ENCODE measurements around the gene EPHB6. TPM values are rescaled to one million over a fixed set of nuclear protein-coding genes. Genes with fewer than 3 reads are reported as not detected.

Gene EPHB6
- total RNA-seq, 2 experiments from 2014 or later: 28.6 to 29.1 TPM

GRCh38 chr7:142887282-142888015 lies 32.6 kb downstream of the EPHB6 start:
- ChIA-PET POLR2A (no interaction called here), CTCF (interaction anchor here (1.0 kb wide), 2 partner anchors 15 to 255 kb away, joined by 3 read pairs; no protein-coding TSS in a partner anchor)
- no peaks in the 10 kb centered on the region for H3K4me1 Mint-ChIP-seq
- no peak for DNase-seq
- H3K27me3 Mint-ChIP-seq: peaks cover 2% of the 10 kb centered on the region
- H3K9me3 Mint-ChIP-seq: no peaks in the 10 kb centered on the region
- no peak overlapping the region for H3K27ac Mint-ChIP-seq
- H3K36me3 Mint-ChIP-seq (ENCODE audit: low read depth): no peaks in the 10 kb centered on the region
- no peak overlapping the region for H3K4me3 Mint-ChIP-seq

GRCh38 chr7:142889816-142890215 lies 34.9 kb downstream of the EPHB6 start:
- no peak overlapping the region for H3K4me3 Mint-ChIP-seq
- H3K36me3 Mint-ChIP-seq (ENCODE audit: low read depth): no peaks in the 10 kb centered on the region
- no peak overlapping the region for H3K27ac Mint-ChIP-seq
- POLR2A ChIA-PET: no interaction called here
- no peaks in the 10 kb centered on the region for H3K27me3 Mint-ChIP-seq
- H3K9me3 Mint-ChIP-seq: no peaks in the 10 kb centered on the region
- DNase-seq: no peak
- peaks cover 2% of the 10 kb centered on the region for H3K4me1 Mint-ChIP-seq
- CTCF ChIA-PET: no interaction called here

GRCh38 chr7:142890874-142891485 lies 36.1 kb downstream of the EPHB6 start:
- H3K4me1 Mint-ChIP-seq: peaks cover 2% of the 10 kb centered on the region
- H3K27ac Mint-ChIP-seq: no peak overlapping the region
- ChIA-PET POLR2A (no interaction called here), CTCF (no interaction called here)
- H3K36me3 Mint-ChIP-seq (ENCODE audit: low read depth): no peaks in the 10 kb centered on the region
- no peak for DNase-seq
- no peaks in the 10 kb centered on the region for H3K9me3 Mint-ChIP-seq
- H3K27me3 Mint-ChIP-seq: no peaks in the 10 kb centered on the region
- H3K4me3 Mint-ChIP-seq: no peak overlapping the region

- no peak for DNase-seq
- H3K4me3 Mint-ChIP-seq: no peak overlapping the region
- no peaks in the 10 kb centered on the region for H3K36me3 Mint-ChIP-seq (ENCODE audit: low read depth)
- no peak overlapping the region for H3K27ac Mint-ChIP-seq
- POLR2A ChIA-PET: no interaction called here
- CTCF ChIA-PET: no interaction called here
- no peaks in the 10 kb centered on the region for H3K9me3 Mint-ChIP-seq
- H3K27me3 Mint-ChIP-seq: no peaks in the 10 kb centered on the region
- H3K4me1 Mint-ChIP-seq: peaks cover 2% of the 10 kb centered on the region
Observed at GRCh38 chr7:142891490-142892082, 36.7 kb downstream of the EPHB6 start.

- Mint-ChIP-seq H3K4me3 (no peak overlapping the region), H3K4me1 (peaks cover 2% of the 10 kb centered on the region), H3K27ac (no peak overlapping the region), H3K9me3 (no peaks in the 10 kb centered on the region), H3K27me3 (no peaks in the 10 kb centered on the region), H3K36me3 (ENCODE audit: low read depth) (no peaks in the 10 kb centered on the region)
- POLR2A ChIA-PET: no interaction called here
- CTCF ChIA-PET: no interaction called here
- DNase-seq: no peak
Observed at GRCh38 chr7:142892951-142893350, 38.1 kb downstream of the EPHB6 start.

- Mint-ChIP-seq H3K9me3 (no peaks in the 10 kb centered on the region), H3K27me3 (no peaks in the 10 kb centered on the region), H3K4me3 (no peak overlapping the region), H3K4me1 (peaks cover 2% of the 10 kb centered on the region), H3K36me3 (ENCODE audit: low read depth) (no peaks in the 10 kb centered on the region), H3K27ac (no peak overlapping the region)
- no peak for DNase-seq
- ChIA-PET POLR2A (no interaction called here), CTCF (interaction anchor here (0.7 to 1.6 kb wide), 2 partner anchors 13 to 18 kb away, joined by 3 to 4 read pairs; no protein-coding TSS in a partner anchor)
Observed at GRCh38 chr7:142894112-142894984, 39.5 kb downstream of the EPHB6 start.

- Mint-ChIP-seq H3K4me1 (peaks cover 2% of the 10 kb centered on the region), H3K4me3 (no peak overlapping the region), H3K9me3 (no peaks in the 10 kb centered on the region), H3K27ac (no peak overlapping the region), H3K36me3 (ENCODE audit: low read depth) (no peaks in the 10 kb centered on the region), H3K27me3 (no peaks in the 10 kb centered on the region)
- POLR2A ChIA-PET: no interaction called here
- DNase-seq: no peak
- CTCF ChIA-PET: interaction anchor here (1.6 kb wide), 1 partner anchor 19 kb away, joined by 3 read pairs; no protein-coding TSS in a partner anchor
Observed at GRCh38 chr7:142894985-142895593, 40.2 kb downstream of the EPHB6 start.

GRCh38 chr7:142896151-142896550 lies 41.3 kb downstream of the EPHB6 start:
- no peak overlapping the region for H3K4me3 Mint-ChIP-seq
- no peaks in the 10 kb centered on the region for H3K9me3 Mint-ChIP-seq
- POLR2A ChIA-PET: no interaction called here
- DNase-seq: no peak
- no peaks in the 10 kb centered on the region for H3K27me3 Mint-ChIP-seq
- CTCF ChIA-PET: interaction anchor here (1.6 kb wide), 1 partner anchor 20 kb away, joined by 3 read pairs; no protein-coding TSS in a partner anchor
- H3K4me1 Mint-ChIP-seq: peaks cover 2% of the 10 kb centered on the region
- no peaks in the 10 kb centered on the region for H3K36me3 Mint-ChIP-seq (ENCODE audit: low read depth)
- H3K27ac Mint-ChIP-seq: no peak overlapping the region

GRCh38 chr7:142896741-142897379 lies 42.0 kb downstream of the EPHB6 start:
- H3K36me3 Mint-ChIP-seq (ENCODE audit: low read depth): no peaks in the 10 kb centered on the region
- H3K27ac Mint-ChIP-seq: no peak overlapping the region
- no peak overlapping the region for H3K4me3 Mint-ChIP-seq
- POLR2A ChIA-PET: no interaction called here
- DNase-seq: no peak
- peaks cover 2% of the 10 kb centered on the region for H3K27me3 Mint-ChIP-seq
- H3K9me3 Mint-ChIP-seq: no peaks in the 10 kb centered on the region
- H3K4me1 Mint-ChIP-seq: peaks cover 2% of the 10 kb centered on the region
- CTCF ChIA-PET: no interaction called here

GRCh38 chr7:142897691-142898090 lies 42.8 kb downstream of the EPHB6 start:
- Mint-ChIP-seq H3K9me3 (no peaks in the 10 kb centered on the region), H3K27ac (no peak overlapping the region), H3K4me3 (no peak overlapping the region), H3K4me1 (peaks cover 2% of the 10 kb centered on the region), H3K27me3 (peaks cover 5% of the 10 kb centered on the region), H3K36me3 (ENCODE audit: low read depth) (no peaks in the 10 kb centered on the region)
- POLR2A ChIA-PET: no interaction called here
- DNase-seq: no peak
- CTCF ChIA-PET: interaction anchor here (0.5 kb wide), 1 partner anchor 40 kb away, joined by 3 read pairs; no protein-coding TSS in a partner anchor

- Mint-ChIP-seq H3K27me3 (peaks cover 7% of the 10 kb centered on the region), H3K27ac (no peak overlapping the region), H3K9me3 (no peaks in the 10 kb centered on the region), H3K4me3 (no peak overlapping the region), H3K36me3 (ENCODE audit: low read depth) (no peaks in the 10 kb centered on the region), H3K4me1 (no peaks in the 10 kb centered on the region)
- ChIA-PET POLR2A (no interaction called here), CTCF (interaction anchor here (0.5 to 1.0 kb wide), 2 partner anchors 18 to 39 kb away, joined by 3 read pairs; no protein-coding TSS in a partner anchor)
- DNase-seq: no peak
Observed at GRCh38 chr7:142898377-142899170, 43.7 kb downstream of the EPHB6 start.
